ENCODE data around the gene ZNF789. TPM values are rescaled to one million over a fixed set of nuclear protein-coding genes. Genes with fewer than 3 reads are reported as not detected.
A peak's percentile ranks its signal among the peaks of the same experiment; 100 is the strongest.

ZNF789 gene
- total and polyA plus RNA-seq, 2 of the 4 experiments (the other 2 are of a cell fraction) = 4.8 to 8.9 TPM

DNA sequence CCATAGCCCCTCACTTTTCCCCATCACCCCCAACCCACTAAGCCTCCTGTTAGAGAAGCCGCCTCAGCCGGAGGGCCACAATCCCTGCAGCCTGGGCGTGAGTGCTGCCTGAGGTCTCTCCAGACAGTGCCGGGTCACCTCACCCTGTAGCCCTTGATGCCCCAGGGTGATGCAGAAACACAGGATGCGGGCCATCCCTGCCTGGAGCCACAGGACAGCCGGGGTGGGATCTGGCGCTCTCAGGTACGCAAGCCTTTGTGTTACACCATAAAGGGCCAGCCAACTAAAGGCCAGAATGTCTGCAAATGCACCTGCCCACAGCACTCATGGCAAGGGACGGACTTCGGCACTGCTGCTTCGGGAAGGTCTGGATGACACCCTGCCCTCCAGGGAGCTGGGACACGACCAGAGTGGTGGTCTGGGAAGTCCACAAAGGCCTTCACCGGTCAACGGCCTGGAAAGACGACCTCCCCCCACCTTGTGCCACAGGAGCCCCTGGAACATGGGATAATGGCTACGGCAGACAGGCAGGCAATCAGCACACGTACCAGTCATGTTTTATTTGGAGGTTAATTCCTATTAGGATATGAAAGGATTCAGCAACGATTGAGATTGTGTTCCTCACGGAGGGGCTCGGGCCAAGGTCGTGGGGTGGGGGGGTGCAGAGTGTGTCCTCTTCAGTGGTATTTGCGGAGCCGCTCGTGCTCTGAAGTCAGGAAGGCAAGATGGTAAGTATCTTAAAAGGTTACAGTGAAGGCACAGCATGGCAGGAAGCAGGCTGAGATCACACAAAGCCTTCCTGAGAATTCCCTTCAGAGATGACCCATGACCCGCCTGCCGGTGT lies 14.8 kb upstream of the ZNF789 start (continued):
- TF ChIP-seq MAZ (IDR thresholded peaks at IDR 0.05; ENCODE audit: borderline replicate concordance, low read depth, low read length) = no peak

DNA sequence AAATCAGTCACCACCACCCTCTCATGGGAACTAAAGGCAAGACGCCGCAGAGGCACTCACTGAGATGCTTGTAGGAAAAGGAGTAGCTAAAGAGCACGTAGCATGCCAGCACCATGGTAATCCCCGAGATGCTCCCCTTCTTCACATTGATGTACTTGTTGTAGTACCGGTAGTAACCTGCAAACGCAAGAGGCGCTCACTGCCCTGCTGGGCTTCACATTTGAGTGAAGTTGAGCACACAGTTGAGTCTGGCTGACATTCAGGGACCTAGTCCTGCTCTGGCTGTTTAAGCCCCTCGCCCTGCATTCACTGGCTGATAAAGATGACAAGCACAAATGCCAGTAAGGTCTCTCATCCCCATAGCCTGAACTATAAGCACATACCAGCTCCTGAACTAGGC lies 13.6 kb upstream of the ZNF789 start:
- H2BK20ac ChIP-seq (ENCODE audit: low read depth, low read length) = no peak overlapping the region
- intact Hi-C loops (cut with micrococcal nuclease) = no loop called here
- WGBS, 2 experiments (ENCODE audit: extremely low coverage in 2 of 2, insufficient read length in 1 of 2) = no CpG with 5 or more reads among the region's 8 CpGs
- H3K56ac ChIP-seq (ENCODE audit: extremely low read depth, insufficient read depth, low read length) = no peak overlapping the region
- H2BK120ac ChIP-seq (ENCODE audit: low read depth, low read length) = no peak overlapping the region
- no peaks in the 10 kb centered on the region for H3K4me1 ChIP-seq (ENCODE audit: control insufficient read depth, insufficient read depth, low read length)
- no TSS peak for BruUV-seq (replicated peaks)
- no peak overlapping the region for H3K23ac ChIP-seq (ENCODE audit: low read depth, low read length)
- no peak overlapping the region for H3K4ac ChIP-seq (ENCODE audit: low read depth, low read length)
- H3K27ac ChIP-seq (ENCODE audit: insufficient read depth, low read length) = no peak overlapping the region
- H3K79me1 ChIP-seq (ENCODE audit: low read depth in 1 of 2, low read length in 2 of 2) = peaks cover 19 to 74% of the 10 kb centered on the region in 2 experiments
- no peaks in the 10 kb centered on the region for H3K9me3 ChIP-seq (ENCODE audit: control insufficient read depth, insufficient read depth, low read length)
- DNase-seq (no peak), ATAC-seq (ENCODE audit: low read depth) (peak; percentile 25)
- peaks cover 61% of the 10 kb centered on the region for H3K36me3 ChIP-seq (ENCODE audit: control insufficient read depth, insufficient read depth, low read length)
- H3K4me3 ChIP-seq (ENCODE audit: insufficient read depth, low read depth, low read length) = no peak overlapping the region
- H2BK15ac ChIP-seq (ENCODE audit: low read depth, low read length) = no peak overlapping the region
- TF ChIP-seq CHD1 (IDR thresholded peaks at IDR 0.05; ENCODE audit: low read depth, low read length) (no peak), RAD21 (IDR thresholded peaks at IDR 0.05; ENCODE audit: low read length) (peak; percentile 22; the same call in 1 of the 2 replicates), RCOR1 (IDR thresholded peaks at IDR 0.05; ENCODE audit: insufficient replicate concordance, low read length) (no peak), MAZ (IDR thresholded peaks at IDR 0.05; ENCODE audit: borderline replicate concordance, low read depth, low read length) (no peak), MXI1 (IDR thresholded peaks at IDR 0.05; ENCODE audit: borderline replicate concordance, low read depth, low read length) (no peak)
- TF ChIP-seq, protein P1, sequence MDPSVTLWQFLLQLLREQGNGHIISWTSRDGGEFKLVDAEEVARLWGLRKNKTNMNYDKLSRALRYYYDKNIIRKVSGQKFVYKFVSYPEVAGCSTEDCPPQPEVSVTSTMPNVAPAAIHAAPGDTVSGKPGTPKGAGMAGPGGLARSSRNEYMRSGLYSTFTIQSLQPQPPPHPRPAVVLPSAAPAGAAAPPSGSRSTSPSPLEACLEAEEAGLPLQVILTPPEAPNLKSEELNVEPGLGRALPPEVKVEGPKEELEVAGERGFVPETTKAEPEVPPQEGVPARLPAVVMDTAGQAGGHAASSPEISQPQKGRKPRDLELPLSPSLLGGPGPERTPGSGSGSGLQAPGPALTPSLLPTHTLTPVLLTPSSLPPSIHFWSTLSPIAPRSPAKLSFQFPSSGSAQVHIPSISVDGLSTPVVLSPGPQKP (IDR thresholded peaks at IDR 0.05; ENCODE audit: borderline replicate concordance, low read depth, low read length) = no peak
- TF ChIP-seq, protein P2, sequence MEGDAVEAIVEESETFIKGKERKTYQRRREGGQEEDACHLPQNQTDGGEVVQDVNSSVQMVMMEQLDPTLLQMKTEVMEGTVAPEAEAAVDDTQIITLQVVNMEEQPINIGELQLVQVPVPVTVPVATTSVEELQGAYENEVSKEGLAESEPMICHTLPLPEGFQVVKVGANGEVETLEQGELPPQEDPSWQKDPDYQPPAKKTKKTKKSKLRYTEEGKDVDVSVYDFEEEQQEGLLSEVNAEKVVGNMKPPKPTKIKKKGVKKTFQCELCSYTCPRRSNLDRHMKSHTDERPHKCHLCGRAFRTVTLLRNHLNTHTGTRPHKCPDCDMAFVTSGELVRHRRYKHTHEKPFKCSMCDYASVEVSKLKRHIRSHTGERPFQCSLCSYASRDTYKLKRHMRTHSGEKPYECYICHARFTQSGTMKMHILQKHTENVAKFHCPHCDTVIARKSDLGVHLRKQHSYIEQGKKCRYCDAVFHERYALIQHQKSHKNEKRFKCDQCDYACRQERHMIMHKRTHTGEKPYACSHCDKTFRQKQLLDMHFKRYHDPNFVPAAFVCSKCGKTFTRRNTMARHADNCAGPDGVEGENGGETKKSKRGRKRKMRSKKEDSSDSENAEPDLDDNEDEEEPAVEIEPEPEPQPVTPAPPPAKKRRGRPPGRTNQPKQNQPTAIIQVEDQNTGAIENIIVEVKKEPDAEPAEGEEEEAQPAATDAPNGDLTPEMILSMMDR (conservative IDR thresholded peaks at IDR 0.05; ENCODE audit: low read depth, low read length) = peak; percentile 24; the same call in 1 of the 2 replicates
- H3K9me1 ChIP-seq (ENCODE audit: insufficient read depth, low read length) = peaks cover 6% of the 10 kb centered on the region; the same call in 1 of the 2 replicates
- no peak overlapping the region for H2AK9ac ChIP-seq (replicated peaks; ENCODE audit: low read depth, low read length, poor library complexity)
- CTCF ChIA-PET = no interaction called here
- H3K14ac ChIP-seq (replicated peaks; ENCODE audit: low read depth, low read length) = no peak overlapping the region
- H3K9ac ChIP-seq (ENCODE audit: low read depth, low read length) = no peak overlapping the region
- H3K27me3 ChIP-seq (ENCODE audit: control insufficient read depth, insufficient read depth, low read length) = no peaks in the 10 kb centered on the region
- dilution Hi-C loops (cut with HindIII; ENCODE audit: low sequenced_read_pairs, unreplicated experiment) = no loop called here
- H2BK5ac ChIP-seq (ENCODE audit: low read depth, low read length, poor library complexity, severe bottlenecking) = no peak overlapping the region
- POLR2A ChIA-PET (ENCODE audit: unreplicated experiment) = no interaction called here
- H4K8ac ChIP-seq (ENCODE audit: low read depth in 2 of 2, low read length in 2 of 2) = no peak overlapping the region
- H3K4me2 ChIP-seq (ENCODE audit: low read depth, low read length) = no peak overlapping the region
- no peak overlapping the region for H4K5ac ChIP-seq (ENCODE audit: low read depth, low read length)
- no peak overlapping the region for H4K91ac ChIP-seq (ENCODE audit: insufficient read depth, low read depth, low read length)
- peaks cover 65% of the 10 kb centered on the region for H4K20me1 ChIP-seq (ENCODE audit: insufficient read depth, low read length)
- H2AFZ ChIP-seq (replicated peaks; ENCODE audit: low read length, poor library complexity) = no peak overlapping the region
- in situ Hi-C loops (cut with MboI; ENCODE audit: low sequenced_read_pairs) = no loop called here
- no peak overlapping the region for H3K18ac ChIP-seq (ENCODE audit: low read depth, low read length)
- no peak overlapping the region for H2AK5ac ChIP-seq (ENCODE audit: low read depth, low read length)
